Naive thymus-derived CD4-positive, alpha-beta T cell (primary cell): ENCODE measurements around the gene STAT3. TPM values are rescaled to one million over a fixed set of nuclear protein-coding genes. Genes with fewer than 3 reads are reported as not detected.
A peak's percentile ranks its signal among the peaks of the same experiment; 100 is the strongest.

Source experiments
- ATAC-seq: fragments of 150-1000 bp; cut with Tn5 transposase; 2 replicates; pipeline ENCODE4 v1.10.0; 2021; ENCODE audit warnings: mild to moderate bottlenecking, moderate library complexity
- CTCF ChIA-PET: fragments of 350-600 bp; sonication (Branson Sonifier 250); formaldehyde crosslinking; loops from one replicate; lab custom pipeline; 2021; ENCODE audit warnings: antibody characterized with exemption; lab: Charles Lee
- POLR2A ChIA-PET: fragments of 350-600 bp; sonication (Branson Sonifier 250); formaldehyde crosslinking; loops from one replicate; lab custom pipeline; 2021; ENCODE audit warnings: antibody characterized with exemption, inconsistent platforms; lab: Charles Lee
- DNase-seq, 9 donors: peaks; one replicate each; pipeline versions ENCODE4 v3.0.0 to v3.0.0-alpha.2; 2020 to 2022; ENCODE audit warnings: mixed read lengths in 1 of 9
- H3K27ac ChIP-seq: one replicate; pipeline ENCODE4 v1.7.0; 2013; ENCODE audit warnings: mild to moderate bottlenecking, low read depth, low read length, moderate library complexity
- H3K27me3 ChIP-seq, 2 donors: one replicate each; pipeline ENCODE4 v1.7.0; 2013; ENCODE audit warnings: low read length in 2 of 2, mild to moderate bottlenecking in 2 of 2, moderate library complexity in 2 of 2; ENCODE audit not compliant: control insufficient read depth in 2 of 2, insufficient read depth in 2 of 2
- H3K36me3 ChIP-seq, 3 experiments: 1 replicate in 2 of 3; 2 replicates in 1 of 3; pipeline ENCODE4 v1.7.0; 2013; ENCODE audit warnings: low read length in 3 of 3, mild to moderate bottlenecking in 3 of 3, moderate library complexity in 1 of 3; ENCODE audit not compliant: insufficient read depth in 3 of 3, control insufficient read depth in 2 of 3
- H3K4me1 ChIP-seq, 2 donors: one replicate each; pipeline ENCODE4 v1.7.0; 2013; ENCODE audit warnings: low read length in 2 of 2, mild to moderate bottlenecking in 2 of 2, moderate library complexity in 1 of 2; ENCODE audit not compliant: control insufficient read depth in 2 of 2, insufficient read depth in 2 of 2
- H3K4me3 ChIP-seq: 2 replicates; pipeline ENCODE4 v1.7.0; 2013; ENCODE audit warnings: mild to moderate bottlenecking, low read length
- H3K9me3 ChIP-seq, 3 experiments: 1 replicate in 2 of 3; 2 replicates in 1 of 3; pipeline ENCODE4 v1.7.0; 2013; ENCODE audit warnings: low read length in 3 of 3; ENCODE audit not compliant: control insufficient read depth in 2 of 3
- H3K27ac Mint-ChIP-seq, 9 donors: one replicate each; pipeline ENCODE4 v1.8.0; 2020 to 2022; ENCODE audit warnings: mixed read lengths in 9 of 9, mild to moderate bottlenecking in 8 of 9, moderate library complexity in 5 of 9, inconsistent platforms in 2 of 9
- H3K27me3 Mint-ChIP-seq, 5 donors: one replicate each; pipeline ENCODE4 v1.8.0; 2021 to 2022; ENCODE audit warnings: mixed read lengths in 5 of 5, mild to moderate bottlenecking in 1 of 5
- H3K36me3 Mint-ChIP-seq, 5 donors: one replicate each; pipeline ENCODE4 v1.8.0; 2020 to 2022; ENCODE audit warnings: mixed read lengths in 5 of 5, mild to moderate bottlenecking in 3 of 5, inconsistent platforms in 1 of 5
- H3K4me1 Mint-ChIP-seq, 7 donors: one replicate each; pipeline ENCODE4 v1.8.0; 2020 to 2022; ENCODE audit warnings: mixed read lengths in 7 of 7, mild to moderate bottlenecking in 3 of 7, inconsistent platforms in 1 of 7
- H3K4me3 Mint-ChIP-seq, 10 donors: one replicate each; pipeline ENCODE4 v1.8.0; 2020 to 2022; ENCODE audit warnings: mild to moderate bottlenecking in 10 of 10, mixed read lengths in 10 of 10, moderate library complexity in 6 of 10, inconsistent platforms in 2 of 10
- H3K9me3 Mint-ChIP-seq, 11 donors: one replicate each; pipeline ENCODE4 v1.8.0; 2020 to 2022; ENCODE audit warnings: mixed read lengths in 11 of 11, mild to moderate bottlenecking in 4 of 11, inconsistent platforms in 1 of 11, moderate library complexity in 1 of 11
- intact Hi-C, 2 donors: fragments of 100-400 bp; cut with micrococcal nuclease; formaldehyde crosslinking; loops; one replicate each; pipeline ENCODE4 v1.15.1; 2023
- polyA plus RNA-seq, 2 donors: library from polyadenylated mRNA; unstranded; fragments of 300-500 nt; fragmentation: Illumina TruSeq; gene quantifications; one replicate each; pipeline ENCODE4 v1.2.3, GENCODE V29; 2021
- total RNA-seq, 6 experiments: library from RNA in 5 of 6; stranded (reverse) in 5 of 6; gene quantifications; 1 replicate in 5 of 6; 2 replicates in 1 of 6; pipeline ENCODE4 v1.2.3 and lab custom pipeline; 2021 to 2026

Gene STAT3
- total and polyA plus RNA-seq, 7 experiments from 2014 or later, result 133 to 275 (median 189) TPM

GRCh38 chr17:42286411-42287221, 101.6 kb downstream of the STAT3 start:
- intact Hi-C loops, result loop anchor here (1.0 to 5.0 kb wide), 4 partner anchors 10 to 321 kb away; partner anchors contain the start of genes KCNH4 (in 1 of the 2), RETREG3 (in 1 of the 2), STAT5B (in 1 of the 2) and TUBG1 (in 1 of the 2)
- H3K27me3 ChIP-seq, result no peaks in the 10 kb centered on the region
- H3K9me3 Mint-ChIP-seq, result no peaks in the 10 kb centered on the region
- peak overlapping the region; percentile 93 for H3K27ac ChIP-seq
- H3K4me1 Mint-ChIP-seq, result peaks cover 27 to 64% (median 58%) of the 10 kb centered on the region in 7 donors
- H3K27ac Mint-ChIP-seq, result peak overlapping the region; percentile 91 to 99 (median 95)
- H3K27me3 Mint-ChIP-seq, result no peaks in the 10 kb centered on the region
- ATAC-seq (no peak), DNase-seq (no peak)
- ChIA-PET CTCF (interaction anchor here (0.6 to 1.4 kb wide), 3 partner anchors 49 to 92 kb away, joined by 3 to 5 read pairs (median 3); partner anchors contain the start of gene GHDC), POLR2A (interaction anchor here (0.7 to 9.4 kb wide), 7 partner anchors 13 to 155 kb away, joined by 3 to 193 read pairs (median 3); partner anchors contain the start of gene STAT5B)
- H3K9me3 ChIP-seq, result no peaks in the 10 kb centered on the region
- peak overlapping the region; percentile 87 to 97 (median 93) for H3K4me3 Mint-ChIP-seq
- peaks cover 0 to 8% (median 1%) of the 10 kb centered on the region in 5 donors for H3K36me3 Mint-ChIP-seq
- peaks cover 0 to 14% (median under 1%) of the 10 kb centered on the region in 3 experiments for H3K36me3 ChIP-seq
- H3K4me3 ChIP-seq, result peak overlapping the region; percentile 88
- H3K4me1 ChIP-seq, result peaks cover 18 to 24% of the 10 kb centered on the region in 2 donors

GRCh38 chr17:42285346-42286050, 102.7 kb downstream of the STAT3 start:
- no peak for DNase-seq
- Mint-ChIP-seq H3K4me3 (peak overlapping the region in 9 of 10 donors; percentile 10 to 96 (median 48)), H3K27me3 (no peaks in the 10 kb centered on the region), H3K36me3 (peaks cover 0 to 5% (median 0%) of the 10 kb centered on the region in 5 donors), H3K9me3 (no peaks in the 10 kb centered on the region), H3K4me1 (peaks cover 26 to 56% (median 48%) of the 10 kb centered on the region in 7 donors), H3K27ac (peak overlapping the region in 7 of 9 donors; percentile 25 to 99 (median 94))
- CTCF ChIA-PET, result no interaction called here
- ATAC-seq, result no peak
- Histone ChIP-seq H3K36me3 (peaks cover 0 to 3% (median 0%) of the 10 kb centered on the region in 3 experiments), H3K27me3 (no peaks in the 10 kb centered on the region), H3K27ac (no peak overlapping the region), H3K4me3 (no peak overlapping the region), H3K4me1 (peaks cover 18 to 23% of the 10 kb centered on the region in 2 donors), H3K9me3 (no peaks in the 10 kb centered on the region)
- POLR2A ChIA-PET, result interaction anchor here (1.2 to 9.4 kb wide), 4 partner anchors 12 to 36 kb away, joined by 3 to 193 read pairs (median 112); partner anchors contain the start of gene STAT5B
- intact Hi-C loops, result loop anchor here in 1 of 2 donors (5.0 kb wide), 2 partner anchors 103 to 322 kb away; partner anchors contain the start of genes KCNH4, RETREG3 and TUBG1

GRCh38 chr17:42284566-42284965, 103.7 kb downstream of the STAT3 start:
- POLR2A ChIA-PET, result interaction anchor here (1.4 to 9.4 kb wide), 3 partner anchors 11 to 40 kb away, joined by 3 to 193 read pairs (median 137); partner anchors contain the start of gene STAT5B

GRCh38 chr17:42284024-42284369, 104.2 kb downstream of the STAT3 start:
- POLR2A ChIA-PET, result interaction anchor here (0.5 to 9.4 kb wide), 6 partner anchors 9 to 247 kb away, joined by 3 to 137 read pairs (median 3); no protein-coding TSS in a partner anchor
- intact Hi-C loops, result no loop called here

More at GRCh38 chr17:42284566-42284965, 103.7 kb downstream of the STAT3 start:
- no peak overlapping the region for H3K27ac ChIP-seq
- Mint-ChIP-seq H3K27ac (peak overlapping the region in 4 of 9 donors; percentile 9 to 97 (median 30)), H3K4me3 (no peak overlapping the region), H3K36me3 (no peaks in the 10 kb centered on the region), H3K4me1 (peaks cover 17 to 48% (median 39%) of the 10 kb centered on the region in 7 donors), H3K9me3 (no peaks in the 10 kb centered on the region), H3K27me3 (no peaks in the 10 kb centered on the region)
- CTCF ChIA-PET, result no interaction called here
- H3K9me3 ChIP-seq, result no peaks in the 10 kb centered on the region
- intact Hi-C loops, result no loop called here
- H3K27me3 ChIP-seq, result no peaks in the 10 kb centered on the region
- DNase-seq (no peak), ATAC-seq (no peak)
- no peaks in the 10 kb centered on the region for H3K36me3 ChIP-seq
- no peak overlapping the region for H3K4me3 ChIP-seq
- peaks cover 9 to 17% of the 10 kb centered on the region in 2 donors for H3K4me1 ChIP-seq

GRCh38 chr17:42283241-42284023, 104.8 kb downstream of the STAT3 start:
- Mint-ChIP-seq H3K4me3 (no peak overlapping the region), H3K36me3 (no peaks in the 10 kb centered on the region), H3K9me3 (no peaks in the 10 kb centered on the region), H3K27me3 (no peaks in the 10 kb centered on the region), H3K27ac (peak overlapping the region in 8 of 9 donors; percentile 13 to 88 (median 68)), H3K4me1 (peaks cover 15 to 44% (median 33%) of the 10 kb centered on the region in 7 donors)
- peaks cover 9 to 17% of the 10 kb centered on the region in 2 donors for H3K4me1 ChIP-seq
- H3K36me3 ChIP-seq, result no peaks in the 10 kb centered on the region
- intact Hi-C loops, result no loop called here
- no peaks in the 10 kb centered on the region for H3K27me3 ChIP-seq
- CTCF ChIA-PET, result interaction anchor here (1.2 kb wide), 1 partner anchor 8 kb away, joined by 5 read pairs; no protein-coding TSS in a partner anchor
- peak overlapping the region; percentile 29 for H3K27ac ChIP-seq
- H3K9me3 ChIP-seq, result no peaks in the 10 kb centered on the region
- no peak for ATAC-seq
- DNase-seq, result no peak
- POLR2A ChIA-PET, result interaction anchor here (0.5 to 9.4 kb wide), 7 partner anchors 8 to 247 kb away, joined by 3 to 137 read pairs (median 3); no protein-coding TSS in a partner anchor
- no peak overlapping the region for H3K4me3 ChIP-seq

More at GRCh38 chr17:42284024-42284369, 104.2 kb downstream of the STAT3 start:
- H3K27me3 Mint-ChIP-seq, result no peaks in the 10 kb centered on the region
- Histone ChIP-seq H3K4me3 (no peak overlapping the region), H3K36me3 (no peaks in the 10 kb centered on the region), H3K27me3 (no peaks in the 10 kb centered on the region), H3K9me3 (no peaks in the 10 kb centered on the region), H3K27ac (no peak overlapping the region), H3K4me1 (peaks cover 9 to 17% of the 10 kb centered on the region in 2 donors)
- peak overlapping the region in 1 of 9 donors; percentile 87 for H3K27ac Mint-ChIP-seq
- peaks cover 15 to 44% (median 34%) of the 10 kb centered on the region in 7 donors for H3K4me1 Mint-ChIP-seq
- H3K36me3 Mint-ChIP-seq, result no peaks in the 10 kb centered on the region
- CTCF ChIA-PET, result interaction anchor here (1.2 kb wide), 1 partner anchor 9 kb away, joined by 5 read pairs; no protein-coding TSS in a partner anchor
- ATAC-seq (no peak), DNase-seq (no peak)
- H3K4me3 Mint-ChIP-seq, result no peak overlapping the region
- no peaks in the 10 kb centered on the region for H3K9me3 Mint-ChIP-seq
